ENCODE data around the gene PCDHGA1. TPM values are rescaled to one million over a fixed set of nuclear protein-coding genes. Genes with fewer than 3 reads are reported as not detected.
A peak's percentile ranks its signal among the peaks of the same experiment; 100 is the strongest.

The PCDHGA1 gene
- total RNA-seq, 1 experiment from 2014 or later = 0.63 TPM

DNA sequence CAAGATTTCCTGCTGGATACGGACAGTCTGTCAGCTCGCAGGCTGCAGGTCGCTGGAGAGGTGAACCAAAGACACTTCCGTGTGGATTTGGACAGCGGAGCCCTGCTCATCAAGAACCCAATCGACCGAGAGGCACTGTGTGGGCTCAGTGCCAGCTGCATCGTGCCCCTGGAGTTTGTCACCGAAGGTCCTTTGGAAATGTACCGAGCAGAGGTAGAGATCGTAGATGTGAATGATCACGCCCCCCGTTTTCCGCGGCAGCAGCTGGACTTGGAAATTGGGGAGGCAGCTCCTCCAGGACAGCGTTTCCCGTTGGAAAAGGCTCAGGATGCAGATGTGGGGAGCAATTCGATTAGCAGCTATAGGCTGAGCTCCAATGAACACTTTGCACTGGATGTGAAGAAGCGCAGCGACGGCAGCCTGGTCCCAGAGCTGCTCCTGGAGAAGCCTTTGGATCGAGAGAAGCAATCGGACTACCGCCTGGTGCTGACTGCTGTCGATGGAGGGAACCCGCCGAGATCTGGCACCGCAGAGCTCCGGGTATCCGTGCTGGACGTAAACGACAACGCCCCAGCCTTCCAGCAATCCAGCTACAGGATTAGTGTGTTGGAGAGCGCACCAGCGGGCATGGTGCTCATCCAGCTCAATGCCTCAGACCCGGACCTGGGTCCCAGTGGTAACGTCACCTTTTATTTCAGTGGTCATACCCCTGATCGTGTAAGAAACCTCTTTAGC, 155.2 kb downstream of the PCDHGA1 start:
- Mint-ChIP-seq H3K27me3 (ENCODE audit: low read depth) (peaks cover 23% of the 10 kb centered on the region), H3K4me3 (peak overlapping the region; percentile 76 to 88), H3K4me1 (peaks cover 39 to 43% of the 10 kb centered on the region in 2 experiments), H3K27ac (no peak overlapping the region), H3K36me3 (ENCODE audit: insufficient read depth in 1 of 3, low read depth in 3 of 3) (peaks cover 8 to 16% (median 13%) of the 10 kb centered on the region in 3 experiments; a peak in 5 of 7 replicates), H3K9me3 (no peaks in the 10 kb centered on the region)
- H2BK120ac ChIP-seq (ENCODE audit: low read depth, low read length, poor library complexity, severe bottlenecking) = no peak overlapping the region
- no peak overlapping the region for H3K4ac ChIP-seq (ENCODE audit: low read depth, low read length)
- H2AFZ ChIP-seq (ENCODE audit: low read length) = no peak overlapping the region
- H3K14ac ChIP-seq (ENCODE audit: insufficient read depth, low read length) = no peak overlapping the region
- WGBS (ENCODE audit: extremely low coverage, insufficient read length, low lambda C conversion rate) = no CpG with 5 or more reads among the region's 38 CpGs
- H3K27ac ChIP-seq (ENCODE audit: insufficient read length, low read depth, low read length) = no peak overlapping the region
- H3K18ac ChIP-seq (ENCODE audit: insufficient read length, low read depth, low read length) = no peak overlapping the region
- H3K79me1 ChIP-seq (ENCODE audit: insufficient read depth, low read depth, low read length, poor library complexity, severe bottlenecking) = no peaks in the 10 kb centered on the region
- peaks cover 8% of the 10 kb centered on the region; the same call in 1 of the 2 replicates for H3K27me3 ChIP-seq (ENCODE audit: insufficient read depth, low read length)
- H2BK20ac ChIP-seq (ENCODE audit: low read depth, low read length, poor library complexity, severe bottlenecking) = no peak overlapping the region
- H2BK15ac ChIP-seq (ENCODE audit: low read depth, low read length) = no peak overlapping the region
- H3K23me2 ChIP-seq (ENCODE audit: insufficient read length, low read depth, low read length, poor library complexity, severe bottlenecking) = peaks cover 8% of the 10 kb centered on the region
- H3K56ac ChIP-seq (ENCODE audit: insufficient read length, low read depth, low read length) = no peak overlapping the region
- no peak overlapping the region for H2BK12ac ChIP-seq (ENCODE audit: insufficient read length, low read depth, low read length)
- peaks cover 5% of the 10 kb centered on the region; the same call in 1 of the 2 replicates for H3K4me1 ChIP-seq (ENCODE audit: insufficient read depth, low read length)
- no peak overlapping the region for H4K8ac ChIP-seq (replicated peaks; ENCODE audit: insufficient read length, low read depth, low read length)
- no peak overlapping the region for H3K23ac ChIP-seq (ENCODE audit: insufficient read length, low read depth, low read length)
- H3T11ph ChIP-seq (ENCODE audit: low read length) = no peak overlapping the region
- DNase-seq = no peak
- no peak overlapping the region for H4K91ac ChIP-seq (ENCODE audit: insufficient read length, low read depth, low read length)
- H3K9ac ChIP-seq (ENCODE audit: extremely low read depth, insufficient read length, low read length) = peak overlapping the region; percentile 17
- H2BK5ac ChIP-seq (ENCODE audit: insufficient read length, low read length) = no peak overlapping the region
- no peak overlapping the region for H4K5ac ChIP-seq (ENCODE audit: insufficient read length, low read depth, low read length)
- H3K4me2 ChIP-seq (ENCODE audit: insufficient read depth, insufficient read length, low read length) = peak overlapping the region; percentile 91
- TF ChIP-seq, protein P1, sequence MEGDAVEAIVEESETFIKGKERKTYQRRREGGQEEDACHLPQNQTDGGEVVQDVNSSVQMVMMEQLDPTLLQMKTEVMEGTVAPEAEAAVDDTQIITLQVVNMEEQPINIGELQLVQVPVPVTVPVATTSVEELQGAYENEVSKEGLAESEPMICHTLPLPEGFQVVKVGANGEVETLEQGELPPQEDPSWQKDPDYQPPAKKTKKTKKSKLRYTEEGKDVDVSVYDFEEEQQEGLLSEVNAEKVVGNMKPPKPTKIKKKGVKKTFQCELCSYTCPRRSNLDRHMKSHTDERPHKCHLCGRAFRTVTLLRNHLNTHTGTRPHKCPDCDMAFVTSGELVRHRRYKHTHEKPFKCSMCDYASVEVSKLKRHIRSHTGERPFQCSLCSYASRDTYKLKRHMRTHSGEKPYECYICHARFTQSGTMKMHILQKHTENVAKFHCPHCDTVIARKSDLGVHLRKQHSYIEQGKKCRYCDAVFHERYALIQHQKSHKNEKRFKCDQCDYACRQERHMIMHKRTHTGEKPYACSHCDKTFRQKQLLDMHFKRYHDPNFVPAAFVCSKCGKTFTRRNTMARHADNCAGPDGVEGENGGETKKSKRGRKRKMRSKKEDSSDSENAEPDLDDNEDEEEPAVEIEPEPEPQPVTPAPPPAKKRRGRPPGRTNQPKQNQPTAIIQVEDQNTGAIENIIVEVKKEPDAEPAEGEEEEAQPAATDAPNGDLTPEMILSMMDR (conservative IDR thresholded peaks at IDR 0.05) = no peak
- no peaks in the 10 kb centered on the region for H4K20me1 ChIP-seq (ENCODE audit: control insufficient read depth, insufficient read depth, insufficient read length)
- H3K79me2 ChIP-seq (ENCODE audit: insufficient read depth, low read length) = no peaks in the 10 kb centered on the region; the same call in 1 of the 2 replicates
- no peaks in the 10 kb centered on the region for H3K9me3 ChIP-seq (ENCODE audit: control insufficient read depth, low read depth, low read length)
- H2AK5ac ChIP-seq (ENCODE audit: insufficient read length, low read length) = no peak overlapping the region
